NCI-H1436 treated with DMSO at 0.1 percent for 48 hours (cell line): ENCODE results near the gene IGSF21.
"Not testable (repeated sequence)": the region's sequence is repeated elsewhere in the genome, so short reads cannot be mapped to it uniquely, and the experiment has no call there.

Experiments used
- DNase-seq: peaks from one replicate; lab custom pipeline; 2025; lab: John Stamatoyannopoulos, UW

The IGSF21 gene

DNA sequence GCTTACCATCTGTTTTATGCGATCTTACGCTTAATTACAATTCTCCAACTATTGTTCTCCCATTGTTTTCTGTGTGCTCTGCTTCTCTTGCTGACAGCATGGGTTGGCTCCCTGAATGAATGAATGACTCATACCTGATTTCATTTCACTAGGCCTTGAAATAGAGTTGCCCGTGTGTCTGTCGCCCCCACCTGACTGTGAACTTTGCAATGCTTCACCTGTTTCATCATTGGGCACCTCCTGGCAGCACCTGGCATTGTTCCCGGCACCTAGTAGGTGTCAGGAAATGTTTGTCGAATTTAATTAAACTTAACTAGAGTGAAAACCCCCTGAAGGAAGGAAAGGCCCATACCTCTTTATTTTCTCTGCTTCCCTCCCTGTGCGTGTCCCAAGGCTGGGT, 252.7 kb downstream of the IGSF21 start:
- DNase-seq = no peak

DNA sequence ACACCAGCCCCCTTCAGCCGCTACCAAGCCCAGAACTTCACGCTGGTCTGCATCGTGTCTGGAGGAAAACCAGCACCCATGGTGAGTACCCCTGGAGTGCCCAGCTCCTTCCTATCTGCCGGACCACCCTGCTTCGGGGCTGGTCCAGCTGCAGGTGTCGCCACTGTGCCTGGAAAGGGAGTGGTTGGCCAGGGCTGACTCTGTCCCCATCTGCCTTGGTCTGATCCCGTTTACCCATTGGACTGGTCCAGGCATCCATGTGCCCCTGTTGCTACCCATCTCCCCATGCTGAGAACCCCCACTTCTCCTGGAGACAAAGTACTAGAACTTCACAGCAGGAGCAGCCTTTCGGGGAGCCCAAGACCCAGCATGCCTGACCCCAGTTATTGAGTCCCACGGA, 254.6 kb downstream of the IGSF21 start:
- DNase-seq = no peak

DNA sequence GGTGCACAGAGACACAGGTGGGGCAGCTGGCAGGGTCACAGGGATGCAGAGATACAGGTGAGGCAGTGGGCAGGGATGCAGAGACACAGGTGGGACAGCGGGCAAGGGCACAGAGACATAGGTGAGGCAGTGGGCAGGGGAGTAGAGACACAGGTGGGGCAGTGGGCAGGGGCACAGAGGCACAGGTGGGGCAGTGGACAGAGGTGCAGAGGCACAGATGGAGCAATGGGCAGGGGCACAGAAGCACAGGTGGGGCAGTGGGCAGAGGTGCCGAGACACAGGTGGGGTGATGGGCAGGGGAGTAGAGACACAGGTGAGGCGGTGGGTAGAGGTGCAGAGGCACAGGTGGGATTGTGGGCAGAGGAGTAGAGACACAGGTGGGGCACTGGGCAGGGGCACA, 255.8 kb downstream of the IGSF21 start:
- no peak for DNase-seq

DNA sequence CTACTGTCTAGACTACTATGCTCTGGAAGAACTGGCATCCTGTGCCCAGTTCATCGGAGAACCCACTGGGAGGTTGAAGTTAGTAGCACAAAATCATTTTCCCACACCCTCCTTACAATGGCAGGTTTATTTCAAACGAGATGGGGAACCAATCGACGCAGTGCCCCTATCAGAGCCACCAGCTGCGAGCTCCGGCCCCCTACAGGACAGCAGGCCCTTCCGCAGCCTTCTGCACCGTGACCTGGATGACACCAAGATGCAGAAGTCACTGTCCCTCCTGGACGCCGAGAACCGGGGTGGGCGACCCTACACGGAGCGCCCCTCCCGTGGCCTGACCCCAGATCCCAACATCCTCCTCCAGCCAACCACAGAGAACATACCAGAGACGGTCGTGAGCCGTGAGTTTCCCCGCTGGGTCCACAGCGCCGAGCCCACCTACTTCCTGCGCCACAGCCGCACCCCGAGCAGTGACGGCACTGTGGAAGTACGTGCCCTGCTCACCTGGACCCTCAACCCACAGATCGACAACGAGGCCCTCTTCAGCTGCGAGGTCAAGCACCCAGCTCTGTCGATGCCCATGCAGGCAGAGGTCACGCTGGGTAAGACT, 257.6 kb downstream of the IGSF21 start:
- no peak for DNase-seq

DNA sequence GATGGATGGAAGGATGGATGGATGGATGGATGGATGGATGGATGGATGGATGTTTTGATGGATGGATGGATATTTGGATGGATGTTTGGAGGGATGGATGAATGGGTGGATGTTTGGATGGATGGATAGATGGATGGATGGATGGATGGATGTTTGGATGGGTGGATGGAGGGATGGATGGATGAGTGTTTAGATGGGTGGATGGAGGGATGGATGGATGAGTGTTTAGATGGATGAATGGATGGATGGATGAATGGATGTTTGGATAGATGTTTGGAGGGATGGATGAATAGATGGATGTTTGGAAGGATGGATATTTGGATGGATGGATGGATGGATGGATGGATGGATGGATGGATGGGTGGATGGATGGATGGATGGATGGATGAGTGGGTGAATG, 264.9 kb downstream of the IGSF21 start:
- DNase-seq = not testable (repeated sequence)

DNA sequence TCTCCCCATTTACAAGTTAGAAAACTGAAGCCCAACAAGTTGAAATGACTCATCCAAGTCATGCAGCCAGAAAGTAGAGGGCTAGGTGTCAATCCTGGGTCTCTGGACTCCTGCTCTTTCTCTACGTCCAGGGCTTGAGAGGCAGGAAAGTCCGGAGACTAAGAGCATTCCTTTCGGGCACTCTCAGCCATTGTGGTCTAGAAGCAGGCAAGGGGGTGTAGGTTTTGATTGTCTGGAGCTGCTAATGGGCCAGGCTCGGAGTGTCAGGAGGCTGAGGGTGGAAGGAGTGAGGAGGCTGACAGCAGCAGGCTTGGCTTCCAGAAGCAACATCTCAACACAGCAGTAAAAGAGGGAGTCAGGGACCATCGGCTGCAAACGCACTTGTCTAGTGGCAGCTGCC, 265.6 kb downstream of the IGSF21 start:
- no peak for DNase-seq

DNA sequence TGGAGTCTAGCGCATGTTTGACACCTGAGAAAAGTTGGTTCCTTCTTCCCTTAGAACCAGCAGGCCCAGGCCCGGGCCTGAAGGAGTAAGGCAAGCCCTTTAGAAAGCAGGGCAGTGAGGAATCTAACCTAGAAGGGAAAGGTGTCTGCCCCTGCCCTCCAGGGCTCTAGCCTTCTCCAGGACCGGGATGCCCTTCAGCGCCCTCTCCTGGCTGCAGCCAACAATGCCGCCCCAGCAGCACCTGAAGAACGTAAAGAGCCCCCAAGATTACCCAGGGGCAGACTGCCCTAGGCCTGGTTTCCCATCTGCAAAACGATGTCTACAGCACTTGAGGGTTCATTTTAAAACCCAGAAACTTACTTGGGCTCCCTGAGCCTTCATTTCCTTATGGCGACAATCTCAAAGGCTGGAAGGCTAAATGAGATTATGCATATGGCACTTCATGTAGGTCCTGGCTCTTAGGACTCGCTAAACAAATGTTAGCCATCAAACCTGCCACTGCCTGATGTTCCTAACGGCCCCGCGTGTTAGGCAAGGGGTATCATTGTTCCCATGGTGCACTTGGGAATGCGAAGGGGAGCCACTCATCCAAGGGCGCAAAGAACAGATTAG, 266.4 kb downstream of the IGSF21 start:
- no peak for DNase-seq

DNA sequence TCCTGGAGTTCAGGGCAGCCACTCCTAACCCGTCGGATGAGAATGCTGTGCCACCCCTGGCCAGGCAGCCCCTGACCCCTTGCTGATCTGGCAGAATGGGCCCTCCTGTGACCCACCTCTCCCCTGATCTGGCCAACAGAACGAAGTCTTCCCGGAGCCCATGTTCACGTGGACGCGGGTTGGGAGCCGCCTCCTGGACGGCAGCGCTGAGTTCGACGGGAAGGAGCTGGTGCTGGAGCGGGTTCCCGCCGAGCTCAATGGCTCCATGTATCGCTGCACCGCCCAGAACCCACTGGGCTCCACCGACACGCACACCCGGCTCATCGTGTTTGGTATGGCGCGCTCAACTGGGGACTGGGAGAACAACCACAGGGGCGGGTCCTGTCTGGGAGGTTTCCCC, 269.1 kb downstream of the IGSF21 start:
- DNase-seq = no peak

DNA sequence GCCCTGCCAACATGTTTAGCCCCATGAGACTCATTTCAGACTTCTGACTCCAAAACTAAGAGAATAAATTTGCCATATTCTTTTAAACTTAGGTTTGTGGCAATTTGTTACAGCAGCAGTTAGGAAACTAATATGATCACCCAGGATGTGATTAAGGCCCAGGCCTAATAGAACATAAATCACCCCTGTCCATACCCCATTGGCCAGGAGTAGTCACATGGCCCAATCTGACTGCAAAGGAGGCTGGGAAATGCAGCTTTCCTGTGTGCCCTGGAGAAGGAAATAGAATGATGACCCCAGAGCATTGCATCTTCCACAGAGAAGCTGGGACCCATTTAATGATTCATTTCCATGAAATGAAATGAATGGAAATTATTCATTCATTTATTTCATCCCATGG, 272.7 kb downstream of the IGSF21 start:
- DNase-seq = no peak

DNA sequence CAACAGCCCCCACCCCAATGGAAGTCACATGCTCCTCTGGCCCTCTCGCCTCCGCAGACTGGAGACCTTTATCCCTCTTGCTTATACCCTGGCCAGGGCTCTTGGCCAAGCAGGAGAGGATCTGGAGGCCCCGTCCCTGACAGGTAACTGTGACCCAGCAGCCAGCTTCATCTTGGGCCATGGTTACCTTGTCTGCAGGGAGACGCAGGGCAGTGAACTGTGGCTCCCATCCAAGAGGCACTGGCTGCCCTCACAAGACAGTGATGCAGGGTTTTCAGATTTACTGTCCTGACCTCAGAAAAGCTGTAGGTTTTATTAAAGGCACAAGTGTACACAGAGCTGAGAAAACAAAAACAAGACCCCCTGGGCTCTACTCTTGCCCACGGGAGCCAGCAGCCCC, 276.5 kb downstream of the IGSF21 start:
- no peak for DNase-seq

DNA sequence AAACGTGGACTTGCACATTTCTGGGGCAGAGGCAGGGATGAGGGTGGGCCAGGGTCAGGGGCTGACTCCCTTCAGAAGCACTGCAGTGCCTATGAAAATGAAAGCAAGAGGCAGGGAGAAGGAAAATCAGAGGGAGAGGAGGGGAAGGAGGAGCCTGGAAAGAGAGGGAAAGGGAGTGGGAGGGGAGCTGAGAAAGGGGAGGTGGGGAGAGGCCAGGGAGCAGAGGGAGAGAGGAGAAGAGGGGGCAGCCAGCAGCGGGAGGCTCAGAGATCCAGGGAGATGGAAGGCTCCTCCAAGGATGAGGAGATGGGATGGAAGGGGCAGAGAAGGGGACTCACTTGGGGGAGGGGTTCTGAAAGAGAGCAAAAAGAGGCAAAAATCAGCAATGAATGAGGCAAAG, 276.9 kb downstream of the IGSF21 start:
- DNase-seq = no peak

DNA sequence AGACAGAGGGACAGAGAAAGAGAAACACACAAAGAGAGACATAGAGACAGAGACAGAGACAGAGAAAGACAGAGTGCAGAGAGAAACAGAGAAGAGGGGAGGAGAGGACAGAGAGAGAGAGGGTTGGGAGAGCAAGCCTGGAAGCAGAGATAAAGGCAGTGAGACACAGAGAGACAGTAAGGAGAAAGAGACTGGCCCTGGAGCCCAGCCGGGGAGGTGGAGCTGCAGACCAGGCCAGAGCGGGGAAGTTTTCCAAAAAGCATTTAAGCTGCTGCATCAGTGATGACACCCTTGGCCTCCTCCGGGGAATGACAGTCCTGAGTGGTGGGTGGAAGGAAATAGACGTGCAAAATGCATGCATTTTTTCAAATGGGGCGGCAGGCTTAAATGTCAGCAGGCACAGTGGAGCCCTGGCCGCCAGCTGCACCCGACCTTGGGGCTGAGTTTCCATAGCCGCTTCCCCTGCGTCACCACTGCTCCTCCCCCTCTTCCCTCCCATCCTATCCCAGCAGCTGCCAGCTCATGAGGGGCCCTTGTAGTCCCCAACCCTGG, 277.7 kb downstream of the IGSF21 start:
- no peak for DNase-seq

DNA sequence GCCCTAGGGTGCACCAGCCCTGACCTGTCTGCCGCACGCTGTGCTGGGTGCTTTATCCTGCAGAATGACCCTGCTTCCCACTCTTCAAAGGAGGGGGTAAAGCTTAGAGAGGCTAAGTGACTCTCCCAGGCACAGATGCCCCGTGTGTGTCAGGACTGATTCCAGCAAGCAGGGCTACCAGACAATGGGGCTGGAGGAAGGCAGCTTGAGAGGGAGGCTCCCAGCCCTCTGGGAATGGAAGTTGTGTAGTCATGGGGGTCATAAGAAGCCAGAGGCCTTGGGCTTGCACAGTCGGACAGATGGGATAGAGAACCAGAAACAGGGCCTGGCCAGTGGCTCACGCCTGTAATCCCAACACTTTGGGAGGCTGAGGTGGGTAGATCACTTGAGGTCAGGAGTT, 279.0 kb downstream of the IGSF21 start:
- no peak for DNase-seq

DNA sequence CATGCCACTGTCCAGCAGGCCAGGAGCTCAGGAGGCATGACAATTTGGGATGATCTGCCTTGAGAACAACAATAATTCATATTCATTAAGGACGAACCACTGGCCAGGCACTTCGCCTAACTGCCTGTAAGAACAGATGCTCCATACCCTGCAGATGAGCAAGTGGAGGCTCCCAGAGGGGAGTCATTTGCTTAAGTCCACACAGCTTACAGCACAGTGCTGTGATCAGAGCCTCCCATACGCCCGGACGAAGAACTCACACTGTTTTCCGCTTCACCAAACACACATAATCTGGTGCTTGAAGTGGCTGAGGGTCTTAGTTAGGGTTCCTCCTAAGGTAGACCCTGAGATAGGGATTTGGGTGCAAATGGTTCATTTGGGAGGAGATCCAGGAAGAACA, 279.7 kb downstream of the IGSF21 start:
- no peak for DNase-seq

DNA sequence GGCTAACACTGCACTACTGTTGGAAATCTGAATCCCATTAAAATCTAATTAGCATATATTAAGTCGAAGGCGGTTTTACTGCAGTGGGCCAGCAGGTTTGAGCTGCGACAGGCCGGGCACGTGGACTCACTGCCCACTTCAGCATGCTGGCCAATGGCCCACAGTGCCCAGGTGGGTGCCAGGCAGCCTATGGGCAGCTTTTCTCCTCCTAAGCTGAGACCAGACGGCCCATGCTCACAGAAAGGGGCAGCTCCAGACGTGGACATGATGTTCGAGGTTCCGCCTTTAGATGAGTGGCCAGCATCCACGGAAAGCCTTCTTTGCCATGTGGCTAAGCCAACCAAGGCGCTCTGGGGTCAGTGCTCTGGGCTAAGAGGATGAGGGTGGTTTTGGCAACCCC, 283.4 kb downstream of the IGSF21 start:
- DNase-seq = no peak

DNA sequence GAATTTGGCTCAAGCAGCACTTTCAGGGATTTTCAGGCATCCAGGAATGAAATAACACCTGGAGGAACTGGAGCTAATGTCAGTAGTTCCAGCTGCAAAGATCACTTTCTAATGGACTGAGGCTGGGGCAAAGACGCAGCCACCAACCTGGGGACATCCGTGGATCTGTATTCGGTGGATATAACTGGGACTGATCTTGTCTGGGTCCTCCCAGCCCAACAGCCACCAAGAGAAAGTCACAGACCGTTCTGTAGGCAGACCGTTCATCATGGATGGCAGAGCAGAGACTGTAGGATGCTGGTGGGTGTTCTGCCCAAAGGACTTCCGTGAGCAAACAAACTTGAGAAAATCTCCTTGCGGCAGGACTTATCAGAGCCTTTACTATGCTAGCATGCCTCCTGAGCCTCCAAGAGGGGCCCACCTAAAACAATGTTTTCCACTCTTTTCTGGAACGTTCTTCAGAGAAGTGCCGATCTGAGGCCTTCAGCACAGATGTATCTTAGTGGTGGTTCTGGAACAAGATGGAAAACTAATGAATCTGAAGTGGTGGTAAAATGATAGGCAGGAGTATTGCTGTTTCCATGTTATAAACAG, 287.1 kb downstream of the IGSF21 start:
- DNase-seq = no peak

DNA sequence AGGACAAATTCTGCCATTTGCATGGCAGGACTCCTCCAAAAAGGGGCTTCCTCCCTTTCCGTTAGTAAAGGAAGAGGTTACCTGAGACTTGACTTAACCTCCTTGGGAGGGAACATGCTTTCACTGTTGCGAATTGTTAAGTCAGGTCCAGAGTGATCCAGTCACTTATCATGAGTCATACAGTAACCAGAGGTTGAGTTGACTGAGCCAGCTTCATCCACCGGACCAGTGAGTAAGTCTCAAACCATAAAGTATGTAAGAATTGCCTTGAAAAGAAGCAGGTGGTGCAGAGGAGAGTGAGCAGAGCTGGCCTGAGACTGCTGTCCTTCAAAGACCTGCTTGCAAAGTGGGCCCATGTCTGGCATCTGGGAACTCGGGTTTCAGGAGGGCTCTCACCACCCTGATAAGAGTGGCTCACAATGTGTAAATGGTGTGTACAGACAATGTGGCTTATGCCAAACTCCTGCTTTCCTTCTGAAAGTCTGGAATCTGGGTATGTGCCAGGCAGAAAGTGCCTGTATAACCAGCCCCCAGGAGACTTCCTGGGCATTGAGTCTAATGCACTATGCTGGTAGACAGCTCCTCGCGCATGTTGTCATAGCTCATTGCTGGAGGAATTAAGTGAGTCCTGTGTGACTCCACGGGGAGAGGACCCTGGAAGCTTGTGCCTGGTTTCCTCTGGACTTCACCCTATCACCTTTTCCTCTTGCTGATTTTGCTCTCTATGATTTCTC, 288.8 kb downstream of the IGSF21 start:
- no peak for DNase-seq

DNA sequence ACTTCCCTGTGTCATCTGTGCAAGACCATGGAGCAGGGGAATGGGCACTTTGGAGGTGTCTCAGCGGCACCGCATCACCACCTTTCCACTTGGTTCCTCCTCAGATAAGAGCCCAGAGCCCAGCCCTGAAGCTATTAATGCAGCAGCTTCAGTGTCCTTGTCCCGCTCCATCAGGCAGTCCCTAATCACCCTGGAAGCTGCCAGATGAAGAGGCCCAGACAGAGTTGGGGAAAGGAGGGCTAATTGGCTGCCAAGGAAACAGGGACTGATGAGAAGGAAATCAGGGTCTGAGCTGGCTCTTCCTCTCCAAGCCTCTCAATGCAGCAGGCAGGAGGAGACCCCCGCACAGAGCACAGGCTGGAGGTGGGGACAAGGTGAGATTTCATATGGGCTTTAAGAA, 290.0 kb downstream of the IGSF21 start:
- no peak for DNase-seq

DNA sequence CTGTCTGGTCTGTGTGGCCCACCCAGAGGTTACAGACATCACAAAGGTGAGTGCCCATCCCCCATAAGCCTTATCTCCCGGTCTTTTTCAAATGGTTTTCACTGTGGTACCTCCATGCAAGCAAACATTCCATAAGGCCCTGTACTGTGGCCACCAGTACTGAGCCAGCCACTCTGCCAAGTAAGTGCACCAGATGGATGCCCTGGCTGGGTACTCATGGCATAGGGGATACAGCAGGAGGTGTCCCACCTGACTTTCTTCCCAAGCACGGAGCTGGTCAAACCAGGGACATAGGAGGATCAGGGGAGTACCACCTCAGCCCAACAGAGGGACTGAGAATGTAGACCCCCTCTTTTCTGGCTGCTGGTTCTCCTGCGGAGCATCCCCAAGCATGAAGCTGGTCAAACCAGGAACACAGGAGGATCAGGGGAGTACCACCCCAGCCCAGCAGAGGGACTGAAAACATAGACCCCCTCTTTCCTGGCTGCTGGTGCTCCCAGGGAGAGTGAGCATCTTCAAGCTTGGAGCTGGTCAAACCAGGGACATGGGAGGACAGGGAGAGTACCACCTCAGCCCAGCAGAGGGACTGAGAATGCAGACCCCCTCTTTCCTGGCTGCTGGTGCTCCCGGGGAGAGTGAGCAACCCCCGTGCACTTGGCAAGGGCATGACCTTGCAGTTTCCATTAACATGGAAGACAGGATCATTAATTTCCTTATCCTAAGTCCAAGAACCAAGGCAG, 291.4 kb downstream of the IGSF21 start:
- DNase-seq = no peak

DNA sequence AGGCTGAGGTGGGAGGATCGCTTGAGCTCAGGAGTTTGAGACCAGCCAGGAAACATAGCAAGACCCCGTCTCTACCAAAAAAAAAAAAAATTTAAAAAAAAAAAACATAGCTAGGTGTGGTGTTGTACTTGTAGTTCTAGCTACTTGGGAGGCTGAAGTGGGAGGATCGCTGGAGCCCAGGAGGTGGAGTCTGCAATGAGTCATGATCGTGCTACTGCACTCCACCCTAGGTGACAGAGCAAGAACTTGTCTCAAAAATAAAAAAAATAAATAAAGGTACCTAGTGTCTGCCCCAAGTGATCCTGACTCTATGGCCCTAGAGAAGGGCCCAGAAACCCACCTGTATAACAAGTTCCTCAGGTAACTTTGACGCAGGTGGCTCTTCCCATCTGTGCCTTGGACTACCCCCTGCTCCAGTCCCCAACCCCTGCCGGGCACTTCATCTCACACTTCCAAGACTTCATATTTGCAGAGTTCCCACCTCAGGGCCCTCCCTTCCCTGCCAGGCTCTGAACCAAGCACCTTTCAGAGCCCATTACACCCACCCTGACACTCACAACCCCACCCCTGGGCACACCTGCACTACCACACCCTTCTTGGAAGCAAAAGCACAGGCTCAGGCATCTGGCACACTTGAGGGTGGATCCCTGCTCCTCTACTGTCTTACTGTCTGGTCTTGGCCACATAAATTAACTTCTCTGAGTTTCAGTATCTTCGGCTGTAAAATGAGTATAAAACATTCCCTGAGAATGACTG, 292.9 kb downstream of the IGSF21 start:
- no peak for DNase-seq

DNA sequence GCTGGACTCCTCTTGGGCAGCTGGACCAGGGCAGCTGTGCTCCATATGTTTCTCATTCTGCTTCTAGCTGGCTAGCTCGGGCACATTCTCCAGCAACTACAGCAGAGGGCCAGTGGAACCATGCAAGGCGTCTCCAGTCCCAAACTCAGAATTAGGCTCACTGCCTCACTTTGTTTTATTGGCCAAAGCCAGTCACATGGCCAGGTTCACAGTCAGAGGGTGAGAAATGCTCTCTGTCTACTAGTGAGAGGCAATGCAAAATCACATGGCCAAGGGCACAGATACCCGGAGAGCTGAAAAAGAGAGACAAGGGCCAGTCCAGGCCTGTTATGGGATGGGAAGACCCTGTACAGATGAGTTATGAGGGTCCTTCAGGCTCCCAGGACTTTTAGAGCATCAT, 294.3 kb downstream of the IGSF21 start:
- DNase-seq = no peak

DNA sequence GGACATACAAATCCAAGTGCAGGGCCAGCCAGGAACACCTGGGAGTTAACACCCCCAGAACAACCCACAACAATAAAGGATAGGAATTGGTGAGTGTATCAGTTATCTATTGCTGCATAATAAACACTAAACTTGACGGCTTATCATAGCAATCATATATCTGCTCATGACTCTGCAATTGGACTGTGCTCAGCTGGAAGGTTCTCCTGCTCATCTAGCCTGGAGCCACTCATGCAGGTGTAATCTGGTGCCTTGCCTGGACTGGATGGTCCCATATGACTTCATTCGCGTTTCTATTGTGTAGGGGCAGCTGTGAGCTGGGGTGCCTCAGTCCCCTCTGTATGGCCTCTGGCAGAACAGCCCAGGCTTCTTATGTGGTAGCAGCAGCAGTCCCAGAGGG, 296.9 kb downstream of the IGSF21 start:
- no peak for DNase-seq
